H7 (cell line): ENCODE results near the gene IFI27. TPM values are rescaled to one million over a fixed set of nuclear protein-coding genes. Genes with fewer than 3 reads are reported as not detected.
A peak's percentile ranks its signal among the peaks of the same experiment; 100 is the strongest.

ENCODE experiments used
- DNase-seq: peaks from one replicate; pipeline ENCODE4 v3.0.0; 2012
- H3K27me3 ChIP-seq: 2 replicates; pipeline ENCODE4 v1.6.0; 2011; ENCODE audit warnings: mild to moderate bottlenecking, low read length; ENCODE audit not compliant: control insufficient read depth, insufficient read depth
- H3K36me3 ChIP-seq: replicated peaks from 2 replicates; pipeline ENCODE4 v1.5.1; 2011; ENCODE audit warnings: low read length; ENCODE audit not compliant: control insufficient read depth, insufficient read depth
- H3K4me3 ChIP-seq: 2 replicates; pipeline ENCODE4 v1.5.1; 2011; ENCODE audit warnings: low read depth, mild to moderate bottlenecking, control low read depth, low read length, moderate library complexity; ENCODE audit not compliant: insufficient read depth
- total RNA-seq: library from RNA; depleted of rRNA; stranded (reverse); fragments of >200 nt; shearing (Covaris generic); gene quantifications from 2 replicates; pipeline ENCODE4 v1.2.3, GENCODE V29; 2014

The IFI27 gene
- total RNA-seq, 1 experiment from 2014 or later, result 0.62 TPM

DNA sequence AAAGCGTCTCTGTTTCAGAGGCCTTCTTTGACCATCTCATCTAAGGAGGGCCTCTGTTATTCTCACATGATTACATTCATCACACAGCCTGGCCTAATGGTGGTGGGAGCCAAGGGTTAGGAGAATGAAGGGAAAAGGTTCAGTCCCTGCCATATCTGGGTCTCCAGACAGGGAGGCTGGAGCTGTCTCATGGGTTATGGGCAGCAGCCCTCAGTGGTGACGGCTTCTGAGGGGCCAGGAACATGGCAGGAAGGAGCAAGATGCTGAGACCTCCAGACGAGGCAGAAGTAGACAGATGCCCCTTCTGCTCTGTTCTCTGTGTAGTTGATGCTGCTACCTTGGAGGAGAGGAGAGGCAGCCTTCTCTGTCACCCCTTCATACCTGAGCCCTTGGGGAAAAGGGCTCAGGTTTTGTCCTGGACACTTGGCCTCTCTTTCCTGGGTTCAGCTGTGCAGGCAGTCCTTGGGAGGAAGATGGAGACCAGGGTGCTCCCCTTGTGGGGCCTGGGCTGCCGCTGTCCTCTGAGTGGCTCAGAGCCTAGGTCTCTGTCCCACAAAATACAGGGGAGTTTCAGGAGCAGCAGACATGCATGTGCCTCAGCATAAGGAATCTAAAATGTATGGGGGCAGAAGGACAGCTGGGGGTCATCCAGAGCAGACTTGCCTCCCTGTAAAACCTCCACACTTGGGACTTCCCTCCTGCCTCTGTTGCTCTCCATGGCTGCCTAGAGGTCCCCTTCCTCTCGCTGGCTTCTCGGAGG is 15.3 kb downstream of the IFI27 start:
- Histone ChIP-seq H3K36me3 (no peaks in the 10 kb centered on the region), H3K4me3 (no peak overlapping the region), H3K27me3 (peaks cover 2% of the 10 kb centered on the region; the same call in 1 of the 2 replicates)
- DNase-seq, result no peak

DNA sequence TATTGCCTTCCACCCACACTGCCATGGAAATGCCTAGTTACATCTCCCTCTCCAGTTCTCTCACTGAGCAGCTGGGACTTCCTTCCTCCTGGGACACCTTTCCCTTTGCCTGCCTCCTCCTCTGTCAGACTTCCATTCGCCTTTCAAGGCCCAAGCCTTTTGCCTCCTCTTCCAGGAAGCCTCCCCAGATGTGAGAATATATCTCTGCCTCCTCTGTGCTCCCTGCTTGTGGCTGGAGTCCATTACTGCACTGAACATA is 15.8 kb downstream of the IFI27 start:
- no peak for DNase-seq

DNA sequence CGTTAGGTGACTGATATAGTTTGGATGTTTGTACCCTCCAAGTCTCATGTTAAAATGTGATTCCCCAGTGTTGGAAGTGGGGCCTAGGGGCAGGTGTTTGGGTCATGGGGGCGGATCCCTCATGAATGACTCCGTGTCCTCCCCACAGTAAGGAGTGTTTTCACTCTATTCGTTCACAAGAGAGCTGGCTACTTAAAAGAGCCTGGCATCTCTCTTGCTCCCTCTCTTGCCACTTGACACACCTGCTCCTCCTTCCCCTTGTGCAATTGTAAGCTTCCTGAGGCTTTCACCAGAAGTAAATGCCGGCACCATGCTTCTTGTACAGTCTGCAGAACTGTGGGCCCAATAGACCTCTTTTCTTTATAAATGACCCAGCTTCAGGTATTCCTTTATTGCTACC is 16.3 kb downstream of the IFI27 start:
- Histone ChIP-seq H3K4me3 (no peak overlapping the region), H3K36me3 (no peaks in the 10 kb centered on the region), H3K27me3 (peaks cover 2% of the 10 kb centered on the region; the same call in 1 of the 2 replicates)
- DNase-seq, result no peak

More for the DNA sequence above, 15.8 kb downstream of the IFI27 start:
- H3K36me3 ChIP-seq, result no peaks in the 10 kb centered on the region
- H3K27me3 ChIP-seq, result peaks cover 2% of the 10 kb centered on the region; the same call in 1 of the 2 replicates
- no peak overlapping the region for H3K4me3 ChIP-seq

DNA sequence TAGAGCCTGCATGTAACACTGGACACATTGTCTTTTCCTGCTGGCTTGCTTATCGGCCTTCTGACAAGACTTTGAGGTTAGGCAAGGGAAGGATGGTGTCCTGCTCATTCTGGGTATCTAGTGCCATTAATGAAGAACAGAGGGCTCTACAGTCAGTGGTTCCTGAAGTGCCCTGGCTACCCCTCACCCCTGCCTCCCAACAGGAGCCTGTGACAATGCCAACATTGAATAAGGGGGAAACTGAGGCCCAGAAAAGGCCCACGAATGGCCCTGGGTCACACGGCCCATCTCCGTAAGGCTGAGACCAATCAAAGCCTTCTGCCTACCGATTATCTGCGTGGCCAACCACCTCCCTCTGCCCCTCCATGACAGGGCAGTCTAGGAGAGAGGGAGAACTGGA is 16.8 kb downstream of the IFI27 start:
- Histone ChIP-seq H3K4me3 (no peak overlapping the region), H3K27me3 (peaks cover 2% of the 10 kb centered on the region; the same call in 1 of the 2 replicates), H3K36me3 (no peaks in the 10 kb centered on the region)
- DNase-seq, result no peak

DNA sequence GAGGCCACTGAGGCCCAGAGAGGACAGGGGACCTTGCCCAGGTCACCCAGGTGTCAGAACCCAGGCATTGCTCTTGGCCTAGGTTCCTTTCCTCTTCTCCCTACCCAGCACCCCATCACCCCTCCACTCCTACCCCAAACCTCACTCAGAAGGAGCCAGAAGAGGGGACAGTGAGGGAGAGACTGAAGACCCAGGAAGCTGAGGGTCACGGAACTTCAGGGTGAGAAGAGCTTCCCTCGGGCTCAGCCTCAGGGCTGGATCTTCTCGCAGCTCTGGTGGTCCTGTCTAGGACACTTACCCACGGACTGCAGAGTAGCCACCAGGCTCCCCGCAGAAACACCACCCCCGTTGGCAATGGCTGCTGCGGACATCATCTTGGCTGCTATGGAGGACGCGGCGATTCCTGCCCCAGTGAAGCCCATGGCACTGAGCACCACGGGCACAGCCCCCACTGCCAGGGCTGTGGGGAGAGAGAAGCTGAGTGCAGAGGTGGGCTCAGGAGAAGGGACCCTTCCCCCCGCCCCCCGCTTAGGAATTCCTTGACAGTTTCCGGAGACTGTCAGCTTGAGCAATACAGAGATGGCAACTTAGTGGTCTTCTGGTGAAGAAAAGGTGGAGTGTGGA is 17.8 kb downstream of the IFI27 start:
- Histone ChIP-seq H3K36me3 (no peaks in the 10 kb centered on the region), H3K4me3 (peak overlapping the region; percentile 64), H3K27me3 (peaks cover 2% of the 10 kb centered on the region; the same call in 1 of the 2 replicates)
- peak; percentile 34 for DNase-seq

DNA sequence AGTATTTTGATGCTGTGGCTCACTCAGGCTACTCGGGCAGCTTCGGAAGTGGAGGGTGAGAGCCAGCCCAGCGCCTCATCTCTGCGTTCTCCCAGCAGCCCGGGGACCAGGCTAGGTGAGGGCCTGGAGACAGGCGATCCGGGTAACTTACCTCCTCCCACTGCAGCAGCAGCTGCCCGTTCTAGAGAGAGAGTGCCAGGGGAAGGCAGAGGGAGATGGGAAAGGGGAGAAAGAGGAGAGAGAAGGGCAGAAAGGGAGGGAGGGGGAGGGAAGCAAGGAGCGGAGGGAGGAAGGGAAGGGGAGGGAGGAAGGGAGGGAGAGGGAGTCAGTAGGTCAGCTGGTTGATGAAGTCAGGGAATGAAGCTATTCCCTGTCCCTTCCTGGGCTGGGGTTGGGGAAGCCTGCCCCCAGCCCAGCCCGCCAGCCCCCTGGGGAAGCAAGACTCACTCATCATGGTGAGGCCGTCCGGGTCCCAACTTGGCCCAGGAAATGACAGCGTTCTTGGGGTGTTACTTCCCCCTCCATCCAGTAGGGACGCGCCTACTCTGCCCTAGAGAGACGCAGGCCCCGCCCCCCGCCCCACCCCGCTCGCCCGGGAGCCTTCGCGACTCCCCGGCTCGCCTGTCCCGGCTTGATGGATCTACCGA is 18.7 kb downstream of the IFI27 start, which contains the start of gene IFI27L2:
Gene IFI27L2 (minus strand): TSS at position 494 of the 647 bp plus-strand sequence. CDS start 40 bp downstream, at position 454.
- Histone ChIP-seq H3K36me3 (no peaks in the 10 kb centered on the region), H3K4me3 (peak within 1 kb of the TSS; percentile 64), H3K27me3 (peaks cover 2% of the 10 kb centered on the region; the same call in 1 of the 2 replicates)
- peak; percentile 93 for DNase-seq

DNA sequence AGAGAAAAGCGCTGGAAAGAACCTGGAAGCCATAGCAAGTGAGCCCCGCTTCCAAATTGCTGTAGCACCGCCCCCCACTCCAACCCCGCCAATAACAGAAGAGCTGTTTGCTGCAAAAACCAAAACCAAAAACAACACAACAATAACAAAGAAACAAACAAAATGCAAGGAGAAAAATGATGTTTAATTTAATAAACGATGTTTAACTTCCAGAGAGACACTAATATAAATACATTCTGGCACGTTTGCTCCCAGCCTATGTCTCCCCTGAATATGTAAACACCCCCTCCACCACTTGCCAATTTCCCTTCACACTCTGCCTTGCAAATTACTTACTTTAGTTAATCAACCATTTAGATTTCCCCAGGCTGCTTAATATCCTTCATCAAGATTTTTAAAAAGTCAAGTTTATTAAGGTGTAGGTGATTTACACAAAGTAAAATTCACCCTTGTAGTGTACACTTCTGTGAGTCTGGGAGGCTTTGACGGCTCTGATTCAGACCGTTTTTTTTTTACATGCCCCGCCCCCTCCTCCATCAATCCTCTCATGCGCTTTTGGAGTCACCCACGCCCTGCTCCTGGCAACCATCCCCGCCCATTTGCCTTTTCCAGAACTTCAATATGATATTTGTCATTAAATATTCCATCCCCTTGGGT is 19.4 kb downstream of the IFI27 start:
- DNase-seq, result peak; percentile 60

DNA sequence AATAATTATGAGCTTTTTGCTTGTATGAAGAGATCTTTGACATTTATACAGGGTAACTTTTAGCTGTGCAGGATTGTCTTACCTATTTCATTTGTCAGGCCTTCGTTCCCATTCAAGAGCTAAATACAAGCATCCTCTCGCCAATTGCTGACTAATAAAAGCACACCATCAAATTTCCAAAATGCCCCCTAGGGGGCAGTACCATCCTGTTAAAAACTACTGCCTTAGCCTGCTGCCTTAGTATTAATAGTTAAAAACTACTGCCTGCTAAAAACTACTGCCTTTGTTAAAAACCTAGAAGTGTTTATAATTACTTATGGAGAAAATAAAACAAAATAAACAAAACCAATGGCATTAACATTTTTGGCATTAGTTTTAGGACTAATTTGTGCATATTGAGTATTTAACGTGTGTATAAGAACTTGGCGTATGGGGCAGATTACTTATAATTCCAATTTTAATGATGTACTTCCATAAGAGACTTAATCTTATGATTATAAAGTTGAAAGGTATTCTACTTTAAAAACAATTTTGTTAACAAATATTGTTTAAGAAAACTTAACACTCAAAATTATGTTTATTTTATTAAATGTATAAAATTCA is 21.9 kb downstream of the IFI27 start:
- DNase-seq, result peak; percentile 47
- Histone ChIP-seq H3K36me3 (no peaks in the 10 kb centered on the region), H3K4me3 (no peak overlapping the region), H3K27me3 (peaks cover 2% of the 10 kb centered on the region; the same call in 1 of the 2 replicates)

More for the DNA sequence above, 19.4 kb downstream of the IFI27 start:
- Histone ChIP-seq H3K27me3 (peaks cover 2% of the 10 kb centered on the region; the same call in 1 of the 2 replicates), H3K36me3 (no peaks in the 10 kb centered on the region), H3K4me3 (peak overlapping the region; percentile 64)

DNA sequence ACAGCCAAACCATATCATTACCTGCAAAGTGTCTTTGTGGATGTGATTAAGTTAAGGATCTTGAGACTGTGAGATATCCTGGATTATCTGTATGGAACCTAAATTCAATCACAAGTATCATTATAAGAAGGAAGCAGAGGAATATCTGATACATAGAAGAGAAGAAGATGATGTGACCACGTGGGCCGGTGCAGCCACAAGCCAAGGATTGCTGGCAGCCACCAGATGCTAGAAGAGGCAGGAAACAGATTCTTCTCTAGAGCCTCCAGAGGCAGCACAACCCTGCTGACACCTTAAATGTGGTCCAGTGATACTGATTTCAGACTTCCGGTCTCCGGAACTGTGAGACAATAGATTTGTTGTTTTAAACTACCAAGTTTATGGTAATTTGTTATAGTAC is 24.9 kb downstream of the IFI27 start:
- no peak for DNase-seq

DNA sequence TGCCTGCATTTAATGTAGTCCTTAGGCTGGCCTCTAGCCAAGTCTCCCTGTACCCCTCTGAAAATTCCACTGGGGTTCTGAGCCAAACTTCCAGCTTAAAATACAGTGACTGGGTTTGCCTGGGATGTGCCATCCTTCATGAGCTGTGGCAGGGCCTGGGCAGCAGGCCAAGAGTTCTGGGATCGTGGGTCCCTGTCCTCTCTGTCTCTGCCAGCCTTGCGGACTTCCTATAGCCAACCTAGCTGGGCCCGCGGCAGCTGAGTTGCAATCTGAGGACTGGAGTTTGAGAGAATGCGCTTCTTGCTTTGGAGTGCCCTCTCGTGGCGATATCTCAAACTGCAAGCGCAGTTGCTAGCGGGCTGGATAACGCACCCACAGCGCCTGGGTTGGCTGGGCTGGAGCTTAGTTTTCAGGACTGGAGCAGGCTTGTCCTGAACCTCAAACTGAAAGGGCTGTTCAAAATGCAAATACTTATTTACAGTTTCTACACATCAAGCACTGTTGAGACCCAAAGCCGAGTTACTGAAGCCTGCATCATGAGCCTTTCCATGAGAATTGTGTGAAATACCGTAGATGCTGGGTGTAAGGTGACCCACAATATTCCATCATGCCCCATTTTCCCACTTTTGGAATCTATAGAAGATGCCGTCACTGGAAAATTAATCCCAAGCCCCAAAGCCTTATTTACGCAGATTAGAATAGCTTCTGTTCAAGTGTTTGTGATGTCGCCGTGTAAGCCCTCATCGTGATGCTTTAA is 26.2 kb downstream of the IFI27 start:
- peak; percentile 58 for DNase-seq
- H3K27me3 ChIP-seq, result no peaks in the 10 kb centered on the region
- H3K36me3 ChIP-seq, result no peaks in the 10 kb centered on the region
- no peak overlapping the region for H3K4me3 ChIP-seq

More for the DNA sequence above, 24.9 kb downstream of the IFI27 start:
- Histone ChIP-seq H3K4me3 (no peak overlapping the region), H3K27me3 (no peaks in the 10 kb centered on the region), H3K36me3 (no peaks in the 10 kb centered on the region)

DNA sequence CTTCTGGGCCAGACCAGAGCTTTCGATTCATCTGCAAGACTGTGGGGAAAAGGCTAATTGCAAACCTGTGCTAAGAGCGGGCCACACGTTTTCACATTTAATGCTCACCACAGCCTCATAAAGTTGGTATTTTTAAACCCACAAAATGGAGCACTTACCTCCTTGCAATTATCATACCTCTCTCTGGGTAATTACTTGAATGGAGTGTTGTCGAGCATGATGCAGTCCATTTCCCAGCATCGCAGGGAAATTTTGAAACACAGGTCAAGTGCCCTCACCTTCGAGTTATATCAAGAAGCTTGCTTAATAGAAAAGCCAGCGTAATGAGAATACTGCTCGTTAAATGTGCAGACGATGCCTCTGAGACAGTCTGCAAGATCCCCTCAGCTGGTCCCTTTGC is 27.7 kb downstream of the IFI27 start:
- Histone ChIP-seq H3K4me3 (no peak overlapping the region), H3K36me3 (no peaks in the 10 kb centered on the region), H3K27me3 (no peaks in the 10 kb centered on the region)
- DNase-seq, result no peak

DNA sequence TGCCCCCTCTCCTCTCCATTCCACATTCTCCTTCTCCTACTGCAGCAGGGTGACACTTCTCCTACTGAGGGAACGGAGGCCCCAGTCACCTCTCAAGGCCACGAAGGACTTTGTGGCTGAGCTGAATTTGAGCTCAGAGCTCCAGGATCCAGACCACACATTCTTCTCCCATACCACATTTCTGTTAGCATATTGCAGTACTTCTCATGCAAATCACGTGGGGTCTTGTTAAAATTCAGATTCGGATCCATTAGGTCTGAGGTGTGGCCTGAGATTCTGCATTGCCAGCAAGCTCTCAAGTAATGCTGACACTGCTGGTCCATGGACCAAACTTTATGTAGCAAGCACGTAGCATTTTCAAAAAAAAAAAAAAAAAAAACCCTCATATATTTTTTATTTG is 28.5 kb downstream of the IFI27 start:
- DNase-seq, result no peak
- H3K4me3 ChIP-seq, result no peak overlapping the region

DNA sequence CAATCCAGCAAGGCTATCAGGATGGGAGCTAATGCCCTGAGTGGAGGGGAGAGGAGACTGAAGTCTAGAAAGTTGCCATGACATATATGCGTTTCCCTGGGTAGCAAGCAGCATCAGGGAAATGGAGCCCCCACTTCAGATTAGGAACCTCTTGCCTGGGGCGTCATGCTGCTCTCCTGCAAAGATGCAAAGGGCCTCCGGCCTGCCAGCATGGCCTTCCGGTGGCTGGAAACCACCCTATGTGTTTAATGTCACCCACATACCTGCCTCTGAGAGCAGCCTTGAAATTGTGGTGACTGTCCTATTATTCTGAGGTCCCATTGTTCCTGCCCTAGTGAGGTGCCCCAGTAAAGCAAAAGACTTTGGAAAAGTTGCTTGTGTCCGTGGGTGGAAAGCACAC is 28.9 kb downstream of the IFI27 start:
- no peaks in the 10 kb centered on the region for H3K27me3 ChIP-seq
- no peaks in the 10 kb centered on the region for H3K36me3 ChIP-seq
- DNase-seq, result no peak
- no peak overlapping the region for H3K4me3 ChIP-seq

More for the DNA sequence above, 28.5 kb downstream of the IFI27 start:
- Histone ChIP-seq H3K27me3 (no peaks in the 10 kb centered on the region), H3K36me3 (no peaks in the 10 kb centered on the region)
